ENCODE measurements around the gene CHMP3.

The CHMP3 gene

GRCh38 chr2:86562922-86563649 lies at the start of gene CHMP3:
TSS of gene CHMP3 (minus strand) at chr2:86563443. CDS start at chr2:86563348, 95 bp downstream.
- H3K4me3 ChIP-seq (ENCODE audit: insufficient read depth, low read length, poor library complexity, severe bottlenecking), result peak within 1 kb of the TSS; percentile 93
- no peaks in the 10 kb centered on the region for H3K36me3 ChIP-seq (ENCODE audit: low read length)
- TF ChIP-seq, protein P1, sequence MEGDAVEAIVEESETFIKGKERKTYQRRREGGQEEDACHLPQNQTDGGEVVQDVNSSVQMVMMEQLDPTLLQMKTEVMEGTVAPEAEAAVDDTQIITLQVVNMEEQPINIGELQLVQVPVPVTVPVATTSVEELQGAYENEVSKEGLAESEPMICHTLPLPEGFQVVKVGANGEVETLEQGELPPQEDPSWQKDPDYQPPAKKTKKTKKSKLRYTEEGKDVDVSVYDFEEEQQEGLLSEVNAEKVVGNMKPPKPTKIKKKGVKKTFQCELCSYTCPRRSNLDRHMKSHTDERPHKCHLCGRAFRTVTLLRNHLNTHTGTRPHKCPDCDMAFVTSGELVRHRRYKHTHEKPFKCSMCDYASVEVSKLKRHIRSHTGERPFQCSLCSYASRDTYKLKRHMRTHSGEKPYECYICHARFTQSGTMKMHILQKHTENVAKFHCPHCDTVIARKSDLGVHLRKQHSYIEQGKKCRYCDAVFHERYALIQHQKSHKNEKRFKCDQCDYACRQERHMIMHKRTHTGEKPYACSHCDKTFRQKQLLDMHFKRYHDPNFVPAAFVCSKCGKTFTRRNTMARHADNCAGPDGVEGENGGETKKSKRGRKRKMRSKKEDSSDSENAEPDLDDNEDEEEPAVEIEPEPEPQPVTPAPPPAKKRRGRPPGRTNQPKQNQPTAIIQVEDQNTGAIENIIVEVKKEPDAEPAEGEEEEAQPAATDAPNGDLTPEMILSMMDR (IDR thresholded peaks at IDR 0.05; ENCODE audit: insufficient read depth, low read length, poor library complexity, severe bottlenecking), result no peak
- no peak for TF ChIP-seq EZH2phosphoT487 (conservative IDR thresholded peaks at IDR 0.05; ENCODE audit: low read length)
- peak within 1 kb of the TSS; percentile 92 for H3K27ac ChIP-seq (ENCODE audit: low read depth, low read length)
- no peaks in the 10 kb centered on the region for H3K9me2 ChIP-seq (replicated peaks; ENCODE audit: insufficient read depth, low read length)
- peak within 1 kb of the TSS; percentile 95 for H3K9ac ChIP-seq (ENCODE audit: low read length)
- H3K9me3 ChIP-seq (ENCODE audit: insufficient read depth, low read length), result no peaks in the 10 kb centered on the region
- peak within 1 kb of the TSS; percentile 88 for H3K4me2 ChIP-seq (ENCODE audit: low read depth, low read length, poor library complexity, severe bottlenecking)
- no peaks in the 10 kb centered on the region for H4K20me1 ChIP-seq (ENCODE audit: low read depth, low read length)
- peaks cover 41% of the 10 kb centered on the region for H3K79me2 ChIP-seq (ENCODE audit: insufficient read depth, low read length)
- peak within 1 kb of the TSS; percentile 78 for H2AFZ ChIP-seq (ENCODE audit: low read depth, low read length, severe bottlenecking)
- H3F3A ChIP-seq (ENCODE audit: insufficient read depth), result no peaks in the 10 kb centered on the region
- H3K27me3 ChIP-seq (ENCODE audit: low read length), result no peaks in the 10 kb centered on the region

DNA sequence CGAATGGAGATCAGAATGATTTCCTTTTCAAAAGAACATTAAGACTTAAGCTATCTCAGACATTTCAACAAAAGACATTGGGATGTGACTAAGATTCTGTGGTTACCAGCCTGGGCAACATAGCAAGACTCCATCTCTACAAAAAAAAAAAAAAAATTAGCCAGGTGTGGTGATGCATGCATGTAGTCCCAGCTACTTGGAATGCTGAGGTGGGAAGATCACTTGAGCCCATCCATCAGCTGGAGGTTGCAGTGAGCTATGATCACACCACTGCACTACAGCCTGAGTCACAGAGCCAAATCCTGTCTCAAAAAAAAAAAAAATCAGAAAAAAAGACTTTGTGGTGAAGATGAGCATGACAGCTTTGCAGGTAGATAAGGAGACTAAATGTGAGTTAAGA lies 47.6 kb upstream of the CHMP3 start:
- Histone ChIP-seq H3K4me2 (ENCODE audit: low read depth, low read length, poor library complexity, severe bottlenecking) (no peak overlapping the region), H3K9me3 (ENCODE audit: insufficient read depth, low read length) (no peaks in the 10 kb centered on the region), H2AFZ (ENCODE audit: low read depth, low read length, severe bottlenecking) (no peak overlapping the region), H3K36me3 (ENCODE audit: low read length) (0 out of 2 replicates have a peak, but pooled peaks cover 7% of the 10 kb centered on the region), H3K4me3 (ENCODE audit: insufficient read depth, low read length, poor library complexity, severe bottlenecking) (no peak overlapping the region), H3K27me3 (ENCODE audit: low read length) (no peaks in the 10 kb centered on the region), H3K9ac (ENCODE audit: low read length) (no peak overlapping the region), H3K9me2 (replicated peaks; ENCODE audit: insufficient read depth, low read length) (no peaks in the 10 kb centered on the region), H3F3A (ENCODE audit: insufficient read depth) (no peaks in the 10 kb centered on the region), H3K79me2 (ENCODE audit: insufficient read depth, low read length) (no peaks in the 10 kb centered on the region), H4K20me1 (ENCODE audit: low read depth, low read length) (no peaks in the 10 kb centered on the region), H3K27ac (ENCODE audit: low read depth, low read length) (no peak overlapping the region)
- no peak for TF ChIP-seq EZH2phosphoT487 (conservative IDR thresholded peaks at IDR 0.05; ENCODE audit: low read length)
- TF ChIP-seq, protein P1 (IDR thresholded peaks at IDR 0.05; ENCODE audit: insufficient read depth, low read length, poor library complexity, severe bottlenecking), result no peak

DNA sequence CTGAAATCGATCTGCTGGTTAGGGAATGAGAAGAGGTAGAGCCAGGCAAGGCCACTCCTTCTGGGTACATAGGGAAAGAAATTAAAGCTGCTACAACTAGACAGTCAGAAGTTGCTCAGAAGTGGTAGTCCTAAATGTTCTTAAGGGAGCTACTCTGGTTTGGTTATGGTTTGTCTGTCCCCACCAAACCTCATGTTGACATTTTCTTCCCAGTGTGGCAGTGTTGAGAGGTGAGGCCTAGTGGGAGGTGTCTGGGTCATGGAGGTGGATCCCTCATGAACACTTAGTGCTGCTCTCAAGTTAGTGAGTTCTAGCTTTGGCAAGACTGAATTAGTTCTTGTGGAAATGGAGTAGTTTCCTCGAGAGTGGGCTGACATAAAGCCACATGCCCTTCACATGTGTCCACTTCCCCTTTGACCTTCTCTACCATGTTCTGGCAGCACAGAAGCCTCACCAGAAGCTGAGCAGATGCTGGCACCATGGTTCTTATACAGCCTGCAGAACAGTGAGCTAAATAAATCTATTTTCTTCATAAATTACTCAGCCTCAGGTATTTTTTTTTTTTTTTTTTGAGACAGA lies 45.7 kb upstream of the CHMP3 start:
- Histone ChIP-seq H3K9me3 (ENCODE audit: insufficient read depth, low read length) (no peaks in the 10 kb centered on the region), H2AFZ (ENCODE audit: low read depth, low read length, severe bottlenecking) (no peak overlapping the region), H3K9me2 (replicated peaks; ENCODE audit: insufficient read depth, low read length) (no peaks in the 10 kb centered on the region), H3K4me2 (ENCODE audit: low read depth, low read length, poor library complexity, severe bottlenecking) (no peak overlapping the region), H3K4me3 (ENCODE audit: insufficient read depth, low read length, poor library complexity, severe bottlenecking) (no peak overlapping the region), H3K27ac (ENCODE audit: low read depth, low read length) (no peak overlapping the region), H4K20me1 (ENCODE audit: low read depth, low read length) (no peaks in the 10 kb centered on the region), H3K27me3 (ENCODE audit: low read length) (no peaks in the 10 kb centered on the region), H3K79me2 (ENCODE audit: insufficient read depth, low read length) (no peaks in the 10 kb centered on the region), H3K9ac (ENCODE audit: low read length) (no peak overlapping the region), H3F3A (ENCODE audit: insufficient read depth) (no peaks in the 10 kb centered on the region), H3K36me3 (ENCODE audit: low read length) (peaks cover 10% of the 10 kb centered on the region; the same call in 1 of the 2 replicates)
- TF ChIP-seq, protein P1 (IDR thresholded peaks at IDR 0.05; ENCODE audit: insufficient read depth, low read length, poor library complexity, severe bottlenecking), result no peak
- no peak for TF ChIP-seq EZH2phosphoT487 (conservative IDR thresholded peaks at IDR 0.05; ENCODE audit: low read length)

All from SU-DHL-6 (cell line).